ENCODE data around the gene ERGIC3.

Gene ERGIC3

GRCh38 chr20:35562541-35563110 lies 20.7 kb downstream of the ERGIC3 start:
- FAIRE-seq: no peak

- FAIRE-seq: no peak
Measured at GRCh38 chr20:35563834-35564233, 22.0 kb downstream of the ERGIC3 start.

- FAIRE-seq: no peak
Measured at GRCh38 chr20:35564905-35565304, 23.0 kb downstream of the ERGIC3 start.

GRCh38 chr20:35568645-35569044 lies 26.8 kb downstream of the ERGIC3 start:
- no peak for FAIRE-seq

GRCh38 chr20:35571555-35571954 lies 29.7 kb downstream of the ERGIC3 start:
- no peak for FAIRE-seq

GRCh38 chr20:35572838-35573237 lies 31.0 kb downstream of the ERGIC3 start:
- FAIRE-seq: no peak

GRCh38 chr20:35575958-35576357 lies 34.1 kb downstream of the ERGIC3 start:
- no peak for FAIRE-seq

- no peak for FAIRE-seq
Measured at GRCh38 chr20:35576816-35577215, 34.9 kb downstream of the ERGIC3 start.

- FAIRE-seq: no peak
Measured at GRCh38 chr20:35578469-35578868, 36.6 kb downstream of the ERGIC3 start.

- no peak for FAIRE-seq
Measured at GRCh38 chr20:35579196-35579595, 37.3 kb downstream of the ERGIC3 start.

GRCh38 chr20:35582131-35582530 lies 40.3 kb downstream of the ERGIC3 start:
- FAIRE-seq: no peak

GRCh38 chr20:35582741-35583404 lies 41.0 kb downstream of the ERGIC3 start:
- FAIRE-seq: no peak

GRCh38 chr20:35583636-35584560 lies 42.0 kb downstream of the ERGIC3 start:
- no peak for FAIRE-seq

GRCh38 chr20:35586751-35587425 lies 45.0 kb downstream of the ERGIC3 start:
- no peak for FAIRE-seq

- FAIRE-seq: no peak
Measured at GRCh38 chr20:35587436-35587835, 45.6 kb downstream of the ERGIC3 start.

GRCh38 chr20:35588397-35588796 lies 46.5 kb downstream of the ERGIC3 start:
- no peak for FAIRE-seq

- no peak for FAIRE-seq
Measured at GRCh38 chr20:35592339-35592974, 50.6 kb downstream of the ERGIC3 start.

- no peak for FAIRE-seq
Measured at GRCh38 chr20:35595456-35595855, 53.6 kb downstream of the ERGIC3 start.

- FAIRE-seq: no peak
Measured at GRCh38 chr20:35595901-35596300, 54.0 kb downstream of the ERGIC3 start.

- no peak for FAIRE-seq
Measured at GRCh38 chr20:35597186-35597585, 55.3 kb downstream of the ERGIC3 start.

GRCh38 chr20:35598476-35598875 lies 56.6 kb downstream of the ERGIC3 start:
- no peak for FAIRE-seq

- no peak for FAIRE-seq
Measured at GRCh38 chr20:35598899-35599775, 57.3 kb downstream of the ERGIC3 start.

Measured in G401.6 (cell line).